PC-3 (cell line): Measurements from ENCODE around the gene MAST2.

ENCODE experiments used
- CTCF ChIP-seq: fragments of 300-600 bp; sonication (generic); conservative IDR thresholded peaks from 2 replicates; pipeline ENCODE4 v1.5.1; 2017; ENCODE audit warnings: antibody characterized with exemption, low read depth, mild to moderate bottlenecking, low read length
- EZH2 ChIP-seq: fragments of 300-600 bp; sonication (generic); IDR thresholded peaks from one replicate; pipeline ENCODE4 v1.6.1; 2017; ENCODE audit warnings: antibody characterized with exemption, mild to moderate bottlenecking, low read length; ENCODE audit not compliant: unreplicated experiment
- EZH2phosphoT487 ChIP-seq: fragments of 300-600 bp; sonication (generic); IDR thresholded peaks from 2 replicates; pipeline ENCODE4 v1.6.1; 2018; ENCODE audit warnings: mild to moderate bottlenecking, antibody characterized with exemption, low read length, borderline replicate concordance

GRCh38 chr1:45876000-45876617, 72.7 kb downstream of the MAST2 start:
- TF ChIP-seq CTCF, result no peak
- TF ChIP-seq EZH2, result no peak
- no peak for TF ChIP-seq EZH2phosphoT487
